Midbrain (tissue), 1 donor: Measurements from ENCODE around the gene CCDC107.
A peak's percentile ranks its signal among the peaks of the same experiment; 100 is the strongest.
"Not testable (repeated sequence)": the region's sequence is repeated elsewhere in the genome, so short reads cannot be mapped to it uniquely, and the experiment has no call there.

Experiments
- DNase-seq: peaks from one replicate; lab custom pipeline; 2025; lab: John Stamatoyannopoulos, UW

The CCDC107 gene

GRCh38 chr9:35658137-35658967 lies at the start of gene CCDC107:
Gene CCDC107 (plus strand): TSS chr9:35658292. CDS start chr9:35658380, 88 bp downstream.
- peak; percentile 95 for DNase-seq

DNA sequence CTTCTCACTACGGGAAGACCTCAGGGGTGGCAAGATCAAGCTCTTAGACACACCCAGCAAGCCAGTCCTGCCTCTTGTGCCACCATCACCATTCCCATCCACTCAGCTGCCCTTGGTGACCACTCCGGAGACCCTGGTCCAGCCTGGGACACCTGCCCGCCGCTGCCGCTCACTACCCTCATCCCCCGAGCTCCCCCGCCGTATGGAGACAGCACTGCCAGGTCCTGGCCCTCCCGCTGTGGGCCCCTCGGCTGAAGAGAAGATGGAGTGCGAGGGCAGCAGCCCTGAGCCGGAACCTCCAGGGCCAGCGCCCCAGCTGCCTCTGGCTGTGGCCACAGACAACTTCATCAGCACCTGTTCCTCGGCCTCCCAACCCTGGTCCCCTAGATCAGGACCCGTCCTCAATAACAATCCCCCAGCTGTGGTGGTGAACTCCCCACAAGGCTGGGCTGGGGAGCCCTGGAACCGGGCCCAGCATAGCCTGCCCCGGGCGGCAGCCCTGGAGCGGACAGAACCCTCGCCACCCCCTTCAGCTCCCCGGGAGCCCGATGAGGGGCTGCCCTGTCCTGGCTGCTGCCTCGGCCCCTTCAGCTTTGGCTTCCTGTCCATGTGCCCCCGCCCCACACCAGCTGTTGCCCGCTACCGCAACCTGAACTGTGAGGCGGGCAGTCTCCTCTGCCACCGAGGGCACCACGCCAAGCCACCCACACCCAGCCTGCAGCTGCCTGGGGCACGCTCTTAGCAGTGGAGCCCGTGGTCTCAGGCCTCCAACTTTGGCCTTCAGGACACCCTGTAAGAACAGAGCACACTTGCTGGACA lies 48.9 kb upstream of the CCDC107 start:
- DNase-seq: no peak

DNA sequence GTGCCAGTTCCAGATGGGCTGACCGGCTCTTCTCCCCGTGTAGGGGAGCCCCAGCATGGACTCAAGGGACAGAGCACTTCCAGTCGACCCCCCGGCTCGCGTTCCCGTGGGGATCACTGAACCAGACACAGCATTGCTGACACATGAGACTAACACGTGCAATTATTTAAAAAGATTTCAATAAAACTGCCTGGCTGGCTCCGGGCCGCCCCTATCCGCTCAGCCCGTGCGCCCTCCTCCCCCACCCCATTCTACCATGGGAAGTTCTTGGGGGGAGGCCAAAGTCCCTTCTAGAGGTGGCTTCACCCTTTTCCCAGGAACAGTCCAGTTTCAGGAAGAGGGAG lies 48.3 kb upstream of the CCDC107 start:
- DNase-seq: no peak

DNA sequence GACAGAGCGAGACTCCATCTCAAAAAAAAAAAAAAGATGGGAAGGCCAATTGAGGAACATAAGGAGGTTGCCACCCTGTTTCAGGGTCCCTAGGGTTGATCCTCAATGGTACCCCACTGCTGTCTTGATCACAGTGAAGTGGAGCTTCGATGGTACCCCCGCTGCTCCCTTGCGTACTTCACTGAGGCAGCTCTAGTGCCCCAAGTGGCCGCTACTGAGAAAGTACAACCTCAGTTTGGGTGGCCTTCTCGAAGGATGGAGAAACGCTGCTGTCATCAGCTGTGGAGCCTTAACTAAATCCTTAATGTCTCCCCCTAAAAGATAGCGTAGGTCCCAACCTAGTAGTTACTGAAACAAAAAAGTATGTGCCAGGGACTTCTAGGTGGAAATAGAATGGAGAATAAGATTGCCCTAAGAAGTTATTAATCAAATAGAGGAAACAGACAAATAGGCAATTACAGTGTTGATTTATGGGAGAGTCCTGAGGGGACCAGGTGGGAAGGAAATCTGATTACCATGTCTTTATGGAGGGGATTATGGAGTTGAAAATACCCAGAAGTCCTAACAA lies 46.8 kb upstream of the CCDC107 start:
- DNase-seq: peak; percentile 45

DNA sequence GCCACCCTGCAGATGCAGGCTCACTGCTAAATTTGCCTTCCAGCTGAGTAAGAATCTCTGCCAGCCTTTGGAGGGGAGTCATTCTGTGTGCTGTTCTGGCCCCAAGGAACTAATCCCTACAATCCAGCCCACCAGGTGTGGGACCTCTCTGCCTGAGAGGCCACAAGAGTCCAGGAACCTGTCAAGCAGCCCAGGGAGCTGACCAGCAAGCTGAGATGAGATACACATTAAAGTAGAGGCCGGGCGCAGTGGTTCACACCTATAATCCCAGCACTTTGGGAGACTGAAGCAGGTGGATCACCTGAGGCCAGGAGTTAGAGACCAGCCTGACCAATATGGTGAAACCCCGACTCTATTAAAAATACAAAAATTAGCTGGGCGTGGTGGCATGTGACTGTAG lies 46.0 kb upstream of the CCDC107 start:
- not testable (repeated sequence) for DNase-seq

GRCh38 chr9:35612843-35613242 lies 45.2 kb upstream of the CCDC107 start:
- DNase-seq: no peak

- no peak for DNase-seq
Observed at GRCh38 chr9:35615981-35616680, 42.0 kb upstream of the CCDC107 start.

- no peak for DNase-seq
Observed at GRCh38 chr9:35616681-35617459, 41.2 kb upstream of the CCDC107 start.

DNA sequence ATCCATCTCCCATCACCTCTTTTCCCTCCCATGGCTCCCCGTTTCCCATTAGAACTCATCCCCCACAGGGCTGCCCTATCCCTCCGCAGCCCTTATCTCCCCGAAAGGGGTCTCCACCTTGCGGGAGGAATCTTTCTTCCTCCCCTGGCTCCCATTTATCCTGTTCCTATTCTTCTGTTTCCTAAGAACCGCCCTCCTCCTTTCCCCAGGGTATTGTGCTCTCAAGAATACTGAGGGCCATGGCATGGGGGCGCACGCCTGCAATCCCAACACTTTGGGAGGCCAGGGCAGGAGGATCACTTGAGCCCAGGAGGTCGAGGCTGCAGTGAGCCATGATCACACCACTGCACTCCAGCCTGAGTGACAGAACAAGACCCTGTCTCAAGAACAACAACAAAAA lies 40.5 kb upstream of the CCDC107 start:
- DNase-seq: no peak

- DNase-seq: no peak
Observed at GRCh38 chr9:35618325-35618727, 39.8 kb upstream of the CCDC107 start, which contains the start of gene CD72. Gene CD72 (minus strand): TSS chr9:35618413. CDS start chr9:35618303, 110 bp downstream.

DNA sequence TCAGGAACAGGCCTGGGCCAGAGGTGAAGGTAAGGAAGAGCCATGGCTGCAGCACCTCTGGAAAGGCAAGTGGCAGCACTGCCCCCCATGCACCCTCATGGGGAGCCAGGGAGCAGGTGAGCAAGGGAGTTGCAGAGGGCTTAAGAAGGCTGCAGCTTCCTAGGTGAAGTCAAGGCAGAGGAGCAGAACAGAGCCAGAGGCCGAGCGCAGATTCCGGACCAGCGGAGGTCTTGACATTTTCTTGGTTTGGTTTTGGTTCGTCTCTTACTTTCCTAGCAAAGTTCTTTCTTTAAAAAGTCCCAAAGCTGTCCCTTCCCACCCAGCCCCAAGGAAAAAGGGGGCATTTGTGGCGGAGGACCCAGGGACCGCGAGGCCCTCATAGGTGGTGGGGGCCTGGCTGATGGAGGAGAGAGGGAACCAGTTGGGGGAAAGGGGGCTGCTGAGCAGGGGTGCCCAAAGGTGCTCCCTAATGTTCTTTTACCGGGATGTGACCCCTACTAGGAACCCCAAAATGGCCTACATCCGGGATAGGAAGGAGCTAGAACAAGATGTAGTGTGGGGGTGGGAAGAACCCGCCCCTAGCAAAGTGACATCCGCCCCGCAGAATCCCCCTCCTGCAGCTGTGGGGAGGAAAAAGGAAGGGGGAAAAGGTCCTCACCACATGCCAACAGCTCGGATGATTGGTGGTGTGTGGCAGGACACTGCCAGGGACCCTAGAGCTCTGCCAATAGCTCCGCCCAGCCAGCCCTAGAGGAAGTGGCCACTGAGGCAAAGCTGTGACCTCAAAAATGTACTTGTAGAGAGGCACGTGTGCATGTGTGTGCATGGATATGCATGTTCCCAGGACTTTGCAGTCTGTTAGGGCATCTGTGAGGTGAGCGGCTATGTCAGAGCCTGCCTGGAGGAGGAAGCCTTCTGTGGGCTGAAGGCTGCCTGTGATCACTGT lies 39.0 kb upstream of the CCDC107 start:
- DNase-seq: no peak

- no peak for DNase-seq
Observed at GRCh38 chr9:35619800-35620158, 38.3 kb upstream of the CCDC107 start.

- no peak for DNase-seq
Observed at GRCh38 chr9:35627575-35627974, 30.5 kb upstream of the CCDC107 start.

DNA sequence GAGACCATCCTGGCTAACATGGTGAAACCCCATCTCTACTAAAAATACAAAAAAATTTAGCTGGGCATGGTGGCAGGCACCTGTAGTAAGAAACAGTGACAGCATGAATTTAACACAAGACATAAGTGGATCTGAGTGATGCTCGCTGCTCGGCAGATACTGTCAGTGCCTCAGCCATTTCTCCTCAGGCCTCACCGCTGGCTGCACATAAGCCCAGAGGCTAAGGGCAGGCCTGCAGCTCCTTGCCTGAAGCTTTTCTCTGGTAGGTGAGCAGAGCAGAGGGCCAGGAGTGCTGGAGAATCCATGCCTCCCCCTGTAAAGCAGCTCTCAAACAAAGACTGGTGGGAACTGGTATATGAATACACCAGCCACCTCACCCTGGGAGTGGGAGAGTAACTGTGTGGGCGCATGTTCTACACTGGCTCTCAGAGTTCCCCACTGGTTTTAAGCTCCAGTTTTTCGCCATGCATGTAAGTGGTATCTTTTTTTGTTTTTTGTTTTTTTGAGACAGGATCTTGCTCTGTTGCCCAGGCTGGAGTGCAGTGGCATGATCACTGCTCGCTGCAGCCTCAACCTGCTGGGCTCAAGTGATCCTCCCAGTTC lies 29.6 kb upstream of the CCDC107 start:
- no peak for DNase-seq

- no peak for DNase-seq
Observed at GRCh38 chr9:35629597-35629996, 28.5 kb upstream of the CCDC107 start.

DNA sequence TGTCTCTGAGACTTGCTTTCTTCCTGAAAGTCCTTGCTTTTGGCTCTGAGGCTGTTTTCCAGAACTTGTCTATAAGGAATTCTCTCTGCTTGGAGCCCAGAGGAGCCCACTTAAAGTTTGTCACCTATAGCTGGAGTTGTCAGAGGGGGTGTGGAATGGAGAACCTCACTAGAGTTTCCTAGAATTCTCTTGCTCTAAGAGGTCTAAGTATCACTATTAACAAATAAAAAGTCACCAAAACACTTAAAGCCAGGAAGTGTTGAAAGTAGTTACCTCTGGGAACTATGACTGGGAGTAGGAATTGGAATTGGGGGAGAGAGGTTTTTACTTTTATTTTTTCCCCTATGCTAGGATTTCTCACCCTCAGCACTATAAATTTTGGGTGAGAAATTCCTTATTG lies 22.4 kb upstream of the CCDC107 start:
- no peak for DNase-seq

DNA sequence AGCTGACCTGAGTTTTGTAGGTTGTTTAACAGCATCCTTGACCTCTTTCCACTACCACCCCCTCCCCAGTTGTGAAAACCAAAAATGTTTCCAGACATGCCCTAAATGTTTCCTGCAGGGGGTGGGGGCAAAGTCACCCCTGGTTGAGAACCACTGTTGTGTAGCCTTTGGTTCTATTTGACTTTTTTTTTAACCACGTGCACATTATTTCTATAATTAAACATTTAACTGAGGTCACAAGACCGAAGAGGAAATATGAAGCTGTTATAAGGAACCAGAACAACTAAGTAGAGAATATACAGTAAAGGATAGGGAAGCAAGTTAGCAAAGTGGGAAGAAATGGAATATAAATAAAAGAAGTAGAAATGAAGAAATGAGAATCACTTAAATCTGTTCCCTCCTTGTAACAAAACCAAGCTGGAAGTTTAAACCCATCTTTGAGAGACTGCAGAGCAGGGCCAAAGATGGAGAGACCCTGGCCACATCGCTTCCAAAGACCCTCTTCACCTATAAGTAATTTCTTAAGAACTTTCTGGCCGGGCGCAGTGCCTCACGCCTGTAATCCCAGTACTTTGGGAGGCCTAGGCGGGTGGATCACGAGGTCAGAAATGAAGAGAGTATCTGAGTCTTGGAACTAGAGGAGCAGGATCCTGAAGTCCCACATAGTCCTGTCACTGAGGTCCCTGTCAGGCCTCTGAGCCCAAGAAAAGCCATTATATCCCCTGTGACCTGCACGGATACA lies 21.8 kb upstream of the CCDC107 start:
- DNase-seq: no peak

DNA sequence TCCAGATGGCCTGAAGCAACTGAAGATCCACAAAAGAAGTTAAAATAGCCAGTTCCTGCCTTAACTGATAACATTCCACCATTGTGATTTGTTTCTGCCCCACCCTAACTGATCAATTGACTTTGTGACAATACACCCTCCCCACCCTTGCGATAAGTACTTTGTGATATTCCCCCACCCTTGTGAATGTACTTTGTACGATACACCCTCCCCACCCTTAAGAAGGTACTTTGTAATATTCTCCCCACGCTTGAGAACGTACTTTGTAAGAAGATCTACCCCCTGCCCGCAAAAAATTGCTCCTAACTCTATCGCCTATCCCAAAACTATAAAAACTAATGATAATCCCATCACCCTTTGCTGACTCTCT lies 21.2 kb upstream of the CCDC107 start:
- not testable (repeated sequence) for DNase-seq

DNA sequence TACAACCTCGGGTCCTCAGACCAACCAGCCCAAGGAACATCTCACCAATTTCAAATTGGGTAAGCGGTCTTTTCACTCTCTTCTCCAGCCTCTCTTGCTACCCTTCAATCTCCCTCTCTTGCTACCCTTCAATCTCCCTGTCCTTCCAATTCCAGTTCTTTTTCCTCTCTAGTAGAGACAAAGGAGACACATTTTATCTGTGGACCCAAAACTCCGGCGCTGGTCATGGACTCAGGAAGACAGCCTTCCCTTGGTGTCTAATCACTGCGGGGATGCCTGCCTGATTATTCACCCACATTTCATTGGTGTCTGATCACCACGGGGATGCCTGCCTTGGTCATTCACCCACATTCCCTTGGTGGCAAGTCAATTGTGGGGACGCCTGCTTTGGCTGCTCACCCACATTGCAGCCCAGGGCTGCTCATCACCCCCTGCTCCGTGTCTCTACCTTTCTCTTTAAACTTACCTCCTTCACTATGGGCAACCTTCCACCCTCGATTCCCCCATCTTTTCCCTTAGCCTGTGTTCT lies 20.6 kb upstream of the CCDC107 start:
- not testable (repeated sequence) for DNase-seq
